ENCODE results near the gene C11orf98. TPM values are rescaled to one million over a fixed set of nuclear protein-coding genes. Genes with fewer than 3 reads are reported as not detected.

The C11orf98 gene
- total RNA-seq, 2 donors from 2014 or later, result 57.9 to 105 TPM

- TF ChIP-seq, protein P1, sequence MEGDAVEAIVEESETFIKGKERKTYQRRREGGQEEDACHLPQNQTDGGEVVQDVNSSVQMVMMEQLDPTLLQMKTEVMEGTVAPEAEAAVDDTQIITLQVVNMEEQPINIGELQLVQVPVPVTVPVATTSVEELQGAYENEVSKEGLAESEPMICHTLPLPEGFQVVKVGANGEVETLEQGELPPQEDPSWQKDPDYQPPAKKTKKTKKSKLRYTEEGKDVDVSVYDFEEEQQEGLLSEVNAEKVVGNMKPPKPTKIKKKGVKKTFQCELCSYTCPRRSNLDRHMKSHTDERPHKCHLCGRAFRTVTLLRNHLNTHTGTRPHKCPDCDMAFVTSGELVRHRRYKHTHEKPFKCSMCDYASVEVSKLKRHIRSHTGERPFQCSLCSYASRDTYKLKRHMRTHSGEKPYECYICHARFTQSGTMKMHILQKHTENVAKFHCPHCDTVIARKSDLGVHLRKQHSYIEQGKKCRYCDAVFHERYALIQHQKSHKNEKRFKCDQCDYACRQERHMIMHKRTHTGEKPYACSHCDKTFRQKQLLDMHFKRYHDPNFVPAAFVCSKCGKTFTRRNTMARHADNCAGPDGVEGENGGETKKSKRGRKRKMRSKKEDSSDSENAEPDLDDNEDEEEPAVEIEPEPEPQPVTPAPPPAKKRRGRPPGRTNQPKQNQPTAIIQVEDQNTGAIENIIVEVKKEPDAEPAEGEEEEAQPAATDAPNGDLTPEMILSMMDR (IDR thresholded peaks at IDR 0.05), result no peak
- Histone ChIP-seq H3K9ac (ENCODE audit: low read depth in 2 of 2, low read length in 2 of 2) (no peak overlapping the region), H3K27ac (no peak overlapping the region), H3K9me3 (no peaks in the 10 kb centered on the region), H3K4me1 (peaks cover 12% of the 10 kb centered on the region), H3K36me3 (no peaks in the 10 kb centered on the region), H3K4me3 (no peak overlapping the region), H3K27me3 (no peaks in the 10 kb centered on the region)
- intact Hi-C loops (cut with DNase I), result no loop called here
- no peak for DNase-seq
Measured at GRCh38 chr11:62644220-62644619, 20.8 kb downstream of the C11orf98 start.

GRCh38 chr11:62632492-62632891 lies 32.5 kb downstream of the C11orf98 start:
- Histone ChIP-seq H3K27me3 (no peaks in the 10 kb centered on the region), H3K4me3 (no peak overlapping the region), H3K36me3 (peaks cover 36% of the 10 kb centered on the region), H3K9ac (ENCODE audit: low read depth in 2 of 2, low read length in 2 of 2) (no peak overlapping the region), H3K4me1 (no peaks in the 10 kb centered on the region), H3K9me3 (no peaks in the 10 kb centered on the region), H3K27ac (no peak overlapping the region)
- DNase-seq, result no peak
- intact Hi-C loops (cut with DNase I), result no loop called here
- TF ChIP-seq, protein P1 (IDR thresholded peaks at IDR 0.05), result no peak

DNA sequence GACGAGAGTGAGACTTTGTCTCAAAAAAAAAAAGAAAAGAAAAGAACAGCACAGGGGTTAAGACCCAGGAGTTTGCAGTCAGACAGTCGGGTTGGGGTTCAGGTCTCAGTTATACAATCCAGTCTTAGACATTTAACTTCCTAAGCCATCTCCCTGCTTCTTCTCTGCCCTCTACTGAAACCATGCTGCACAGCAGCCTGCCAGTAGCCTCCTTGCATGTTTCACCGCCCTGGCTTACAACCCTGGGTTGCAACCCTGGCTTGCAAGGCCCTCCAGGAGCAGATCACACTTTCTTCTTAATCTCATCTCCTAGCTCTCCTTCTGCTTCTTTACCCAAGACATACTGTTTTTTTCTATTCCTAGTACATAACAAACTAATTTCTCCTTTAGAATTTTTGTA lies 37.3 kb downstream of the C11orf98 start:
- no peak for DNase-seq
- Histone ChIP-seq H3K9ac (ENCODE audit: low read depth in 2 of 2, low read length in 2 of 2) (no peak overlapping the region), H3K9me3 (no peaks in the 10 kb centered on the region), H3K27me3 (no peaks in the 10 kb centered on the region), H3K36me3 (peaks cover 49% of the 10 kb centered on the region), H3K27ac (no peak overlapping the region), H3K4me1 (no peaks in the 10 kb centered on the region), H3K4me3 (no peak overlapping the region)
- intact Hi-C loops (cut with DNase I), result no loop called here
- TF ChIP-seq, protein P1 (IDR thresholded peaks at IDR 0.05), result no peak

DNA sequence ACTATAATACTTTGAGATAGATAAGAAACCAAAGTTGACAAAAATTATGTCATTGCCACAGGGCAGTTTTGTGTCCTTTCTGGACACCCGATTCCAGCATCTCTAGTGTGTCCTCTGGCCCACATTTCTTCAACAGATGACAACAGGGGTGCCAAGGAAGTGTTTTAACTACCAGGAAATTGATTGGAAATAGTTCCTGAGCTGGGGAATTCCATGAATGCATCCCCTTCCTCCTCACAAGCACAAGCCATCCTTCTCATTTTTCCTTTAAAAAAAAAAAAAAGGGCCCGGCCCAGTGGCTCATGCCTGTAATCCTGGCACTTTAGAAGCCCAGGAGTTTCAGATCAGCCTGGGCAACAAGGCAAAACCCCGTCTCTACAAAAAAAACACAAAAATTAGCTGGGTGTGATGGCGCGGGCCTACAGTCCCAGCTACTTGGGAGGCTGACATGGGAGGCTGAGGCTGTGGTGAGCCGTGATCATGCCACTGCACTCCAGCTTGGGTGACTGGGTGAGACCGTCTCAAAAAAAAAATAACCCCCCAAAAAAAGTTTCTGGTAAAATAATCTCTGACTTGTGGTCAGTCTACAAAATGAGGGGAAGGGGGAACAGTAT lies 42.4 kb downstream of the C11orf98 start:
- Histone ChIP-seq H3K27ac (peak overlapping the region; percentile 98), H3K27me3 (no peaks in the 10 kb centered on the region), H3K9ac (ENCODE audit: low read depth in 2 of 2, low read length in 2 of 2) (peak overlapping the region in 1 of 2 donors; percentile 52), H3K4me1 (peaks cover 8% of the 10 kb centered on the region), H3K4me3 (no peak overlapping the region), H3K9me3 (no peaks in the 10 kb centered on the region), H3K36me3 (peaks cover 19% of the 10 kb centered on the region)
- intact Hi-C loops (cut with DNase I), result no loop called here
- no peak for DNase-seq
- TF ChIP-seq, protein P1 (IDR thresholded peaks at IDR 0.05), result no peak

DNA sequence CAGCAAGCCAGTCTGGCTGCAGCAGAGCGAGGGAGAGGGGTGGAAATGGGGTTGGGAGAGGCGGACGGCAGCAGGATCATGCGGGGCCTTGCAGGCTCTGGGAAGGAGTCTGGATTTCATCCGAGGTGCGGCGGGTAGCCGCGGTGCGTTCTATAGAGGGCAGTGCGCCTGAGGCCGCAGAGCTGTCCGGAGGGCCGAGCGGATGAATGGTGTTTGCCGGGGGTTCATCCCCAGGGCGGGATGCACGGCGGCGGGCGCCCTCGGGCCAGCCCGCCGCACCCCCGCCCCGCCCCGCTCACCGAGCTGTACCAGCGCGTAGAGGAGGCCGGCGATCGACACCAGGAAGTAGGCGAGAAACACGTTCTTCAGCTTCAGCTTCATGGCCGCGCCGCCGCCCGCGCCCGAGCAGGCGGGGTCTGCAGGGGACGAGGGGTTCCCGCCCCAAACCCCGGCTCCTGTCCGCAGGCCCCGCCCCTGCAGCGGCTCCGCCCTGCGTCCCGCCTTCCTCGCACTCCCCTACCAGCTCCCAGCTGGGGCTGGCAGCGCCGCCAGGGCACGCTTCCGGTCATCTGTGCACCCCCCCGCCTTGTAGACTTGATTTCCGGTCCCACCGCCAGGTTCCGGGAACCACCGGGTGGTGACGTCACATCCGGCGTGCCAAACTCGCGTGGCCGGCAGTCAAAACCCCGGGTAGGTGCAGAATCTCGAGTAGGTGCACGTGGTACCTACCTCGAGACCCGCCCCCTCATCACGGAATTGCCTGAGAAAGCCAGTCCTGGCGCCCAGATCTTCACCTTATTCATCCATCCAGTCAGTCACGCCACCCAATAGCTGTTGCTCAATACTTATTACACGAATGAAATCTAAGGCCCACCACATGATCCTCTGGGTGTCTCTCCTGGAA lies 43.2 kb downstream of the C11orf98 start, which contains the start of gene B3GAT3:
B3GAT3 (minus strand) TSS at position 420 of the 904 bp plus-strand sequence; CDS start at position 381, 39 bp downstream.
- H3K9me3 ChIP-seq, result no peaks in the 10 kb centered on the region
- DNase-seq, result peak; percentile 98
- H3K36me3 ChIP-seq, result peaks cover 15% of the 10 kb centered on the region
- intact Hi-C loops (cut with DNase I), result no loop called here
- H3K4me3 ChIP-seq, result peak within 1 kb of the TSS; percentile 55
- H3K9ac ChIP-seq (ENCODE audit: low read depth in 2 of 2, low read length in 2 of 2), result peak within 1 kb of the TSS; percentile 81 to 93
- TF ChIP-seq, protein P1 (IDR thresholded peaks at IDR 0.05), result no peak
- peak within 1 kb of the TSS; percentile 98 for H3K27ac ChIP-seq
- H3K27me3 ChIP-seq, result no peaks in the 10 kb centered on the region
- H3K4me1 ChIP-seq, result peaks cover 8% of the 10 kb centered on the region
